A549 (cell line): ENCODE results near the gene MTAP.

ENCODE experiments used
- CEBPB ChIP-seq, 2 experiments: fragments of >200 bp in 1 of 2; sonication (Bioruptor Twin) in 1 of 2; formaldehyde crosslinking in 1 of 2; IDR thresholded peaks; 2 replicates each; pipeline ENCODE4 v1.6.1; 2012 to 2016
- CTCF ChIP-seq: fragments of >200 bp; sonication (Bioruptor Twin); formaldehyde crosslinking; IDR thresholded peaks from 3 replicates; pipeline ENCODE4 v1.5.1; 2016
- KDM1A ChIP-seq: fragments of 200-600 bp; sonication (generic); IDR thresholded peaks from 2 replicates; pipeline ENCODE4 v1.6.1; 2016; ENCODE audit warnings: low read depth, mild to moderate bottlenecking
- POLR2A ChIP-seq: IDR thresholded peaks from 2 replicates; pipeline ENCODE4 v1.6.1; 2012; ENCODE audit warnings: mild to moderate bottlenecking, low read length
- RFX5 ChIP-seq: fragments of 450-650 bp; IDR thresholded peaks from 2 replicates; pipeline ENCODE4 v1.7.1; 2014; ENCODE audit warnings: antibody characterized with exemption, mild to moderate bottlenecking, moderate library complexity
- SMC3 ChIP-seq: fragments of >200 bp; sonication (Bioruptor Twin); formaldehyde crosslinking; IDR thresholded peaks from 3 replicates; pipeline ENCODE4 v1.6.1; 2018; ENCODE audit warnings: inconsistent platforms
- SREBF2 ChIP-seq: fragments of 450-650 bp; IDR thresholded peaks from 2 replicates; pipeline ENCODE4 v1.6.1; 2014; ENCODE audit warnings: mild to moderate bottlenecking, moderate library complexity

GRCh38 chr9:21864505-21864904 is 62.1 kb downstream of the MTAP start:
- TF ChIP-seq CEBPB (IDR thresholded peaks at IDR 0.05) (no peak), RFX5 (no peak), CTCF (no peak), KDM1A (no peak), SREBF2 (no peak), SMC3 (no peak), POLR2A (no peak)
